ENCODE results near the gene RCOR3.

Gene RCOR3

GRCh38 chr1:211267204-211267857, 8.2 kb downstream of the RCOR3 start:
- no peak for DNase-seq (ENCODE audit: low spot score)
- in situ Hi-C loops (cut with MboI; ENCODE audit: low pct_unique_long_range_greater_than_20kb, low sequenced_read_pairs, unreplicated experiment): no loop called here
- TF ChIP-seq, protein P1, sequence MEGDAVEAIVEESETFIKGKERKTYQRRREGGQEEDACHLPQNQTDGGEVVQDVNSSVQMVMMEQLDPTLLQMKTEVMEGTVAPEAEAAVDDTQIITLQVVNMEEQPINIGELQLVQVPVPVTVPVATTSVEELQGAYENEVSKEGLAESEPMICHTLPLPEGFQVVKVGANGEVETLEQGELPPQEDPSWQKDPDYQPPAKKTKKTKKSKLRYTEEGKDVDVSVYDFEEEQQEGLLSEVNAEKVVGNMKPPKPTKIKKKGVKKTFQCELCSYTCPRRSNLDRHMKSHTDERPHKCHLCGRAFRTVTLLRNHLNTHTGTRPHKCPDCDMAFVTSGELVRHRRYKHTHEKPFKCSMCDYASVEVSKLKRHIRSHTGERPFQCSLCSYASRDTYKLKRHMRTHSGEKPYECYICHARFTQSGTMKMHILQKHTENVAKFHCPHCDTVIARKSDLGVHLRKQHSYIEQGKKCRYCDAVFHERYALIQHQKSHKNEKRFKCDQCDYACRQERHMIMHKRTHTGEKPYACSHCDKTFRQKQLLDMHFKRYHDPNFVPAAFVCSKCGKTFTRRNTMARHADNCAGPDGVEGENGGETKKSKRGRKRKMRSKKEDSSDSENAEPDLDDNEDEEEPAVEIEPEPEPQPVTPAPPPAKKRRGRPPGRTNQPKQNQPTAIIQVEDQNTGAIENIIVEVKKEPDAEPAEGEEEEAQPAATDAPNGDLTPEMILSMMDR (IDR thresholded peaks at IDR 0.05; ENCODE audit: extremely low read depth, insufficient read depth, missing control alignments): no peak

DNA sequence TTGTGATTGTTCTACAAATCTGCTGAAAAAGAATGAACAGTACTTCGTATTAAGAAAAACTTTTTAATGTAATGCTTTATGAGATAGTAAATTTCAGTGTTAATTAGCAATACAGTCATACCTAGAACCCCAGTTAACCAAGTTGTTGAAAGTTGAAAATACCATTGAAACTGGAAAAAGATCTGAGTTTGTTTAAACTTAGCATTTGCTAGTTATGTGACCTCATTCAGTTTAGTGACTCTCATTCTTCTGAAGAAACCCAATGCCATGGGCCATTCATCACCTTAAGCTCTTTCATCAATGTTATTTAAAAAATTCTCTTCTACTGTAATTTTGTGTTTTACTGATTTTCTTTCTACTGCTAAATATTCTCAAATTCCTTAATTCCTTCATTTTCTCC, 20.2 kb downstream of the RCOR3 start:
- TF ChIP-seq, protein P1 (IDR thresholded peaks at IDR 0.05; ENCODE audit: extremely low read depth, insufficient read depth, missing control alignments): no peak
- in situ Hi-C loops (cut with MboI; ENCODE audit: low pct_unique_long_range_greater_than_20kb, low sequenced_read_pairs, unreplicated experiment): no loop called here
- no peak for DNase-seq (ENCODE audit: low spot score)

DNA sequence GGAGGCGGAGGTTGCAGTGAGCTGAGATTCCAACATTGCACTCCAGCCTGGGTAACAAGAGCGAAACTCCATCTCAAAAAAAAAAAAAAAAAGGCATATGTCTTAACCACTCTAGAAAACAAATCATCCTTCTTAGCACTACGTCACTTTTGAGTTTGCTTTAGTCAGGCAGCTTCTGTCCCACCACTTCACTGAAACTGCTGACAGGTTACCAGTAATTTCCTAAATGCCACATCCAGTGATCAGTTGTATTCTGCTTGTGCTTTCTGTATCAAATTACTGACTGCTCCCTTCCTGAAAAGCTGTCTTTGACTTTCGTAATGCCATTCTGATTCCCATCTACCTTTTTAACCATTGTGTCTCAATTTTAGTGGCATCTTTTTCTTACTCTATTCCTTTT, 21.7 kb downstream of the RCOR3 start:
- DNase-seq (ENCODE audit: low spot score): no peak
- in situ Hi-C loops (cut with MboI; ENCODE audit: low pct_unique_long_range_greater_than_20kb, low sequenced_read_pairs, unreplicated experiment): no loop called here
- TF ChIP-seq, protein P1 (IDR thresholded peaks at IDR 0.05; ENCODE audit: extremely low read depth, insufficient read depth, missing control alignments): no peak

DNA sequence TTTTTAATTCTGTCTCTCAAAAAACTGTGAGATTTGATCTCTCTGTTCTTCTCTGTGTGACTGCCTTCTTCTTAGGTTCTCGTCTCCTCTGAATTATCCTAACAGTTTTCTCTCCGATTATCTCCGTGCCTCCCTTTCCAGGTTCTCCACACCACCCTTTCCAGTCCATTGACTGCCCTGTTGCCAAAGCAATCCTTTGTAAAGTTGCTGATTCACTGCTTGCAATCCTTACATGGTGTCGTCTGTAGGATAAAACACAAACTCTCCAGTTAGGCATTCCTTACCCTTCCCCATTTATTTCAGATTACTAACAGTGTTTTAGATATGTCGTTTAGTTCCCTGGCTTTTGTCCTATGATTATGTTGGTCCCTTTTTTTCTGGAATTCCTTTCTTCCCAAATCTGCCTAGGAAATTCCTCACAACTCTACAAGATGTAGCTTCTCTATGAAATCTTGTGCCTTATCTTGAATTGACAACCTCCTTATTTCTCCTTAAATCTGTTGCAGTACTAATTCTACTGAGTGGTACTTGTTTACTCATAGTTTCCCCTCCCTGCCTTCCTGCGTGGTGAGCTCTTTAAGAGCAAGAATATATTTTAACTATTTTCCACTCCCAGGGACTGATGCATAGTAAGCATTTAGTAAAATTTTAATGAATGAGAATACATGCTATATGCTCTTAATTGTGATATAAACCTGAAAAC, 22.3 kb downstream of the RCOR3 start:
- TF ChIP-seq, protein P1 (IDR thresholded peaks at IDR 0.05; ENCODE audit: extremely low read depth, insufficient read depth, missing control alignments): no peak
- in situ Hi-C loops (cut with MboI; ENCODE audit: low pct_unique_long_range_greater_than_20kb, low sequenced_read_pairs, unreplicated experiment): no loop called here
- DNase-seq (ENCODE audit: low spot score): no peak

DNA sequence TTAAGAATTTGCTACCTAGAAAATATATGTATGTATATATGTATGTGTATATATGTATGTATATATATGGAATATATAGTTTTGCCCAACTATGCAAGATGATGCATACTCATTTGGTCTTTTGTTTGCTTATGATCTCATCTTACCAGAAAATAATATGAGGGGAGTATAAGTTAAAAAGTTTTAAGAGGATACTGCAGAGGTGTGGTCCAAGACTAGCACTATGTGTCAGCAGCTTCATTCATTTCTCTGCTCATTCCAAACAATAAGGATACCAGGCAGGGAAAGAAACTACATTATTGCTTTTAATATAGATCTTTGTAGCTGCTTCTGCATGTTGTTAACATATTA, 22.8 kb downstream of the RCOR3 start:
- in situ Hi-C loops (cut with MboI; ENCODE audit: low pct_unique_long_range_greater_than_20kb, low sequenced_read_pairs, unreplicated experiment): no loop called here
- TF ChIP-seq, protein P1 (IDR thresholded peaks at IDR 0.05; ENCODE audit: extremely low read depth, insufficient read depth, missing control alignments): no peak
- no peak for DNase-seq (ENCODE audit: low spot score)

DNA sequence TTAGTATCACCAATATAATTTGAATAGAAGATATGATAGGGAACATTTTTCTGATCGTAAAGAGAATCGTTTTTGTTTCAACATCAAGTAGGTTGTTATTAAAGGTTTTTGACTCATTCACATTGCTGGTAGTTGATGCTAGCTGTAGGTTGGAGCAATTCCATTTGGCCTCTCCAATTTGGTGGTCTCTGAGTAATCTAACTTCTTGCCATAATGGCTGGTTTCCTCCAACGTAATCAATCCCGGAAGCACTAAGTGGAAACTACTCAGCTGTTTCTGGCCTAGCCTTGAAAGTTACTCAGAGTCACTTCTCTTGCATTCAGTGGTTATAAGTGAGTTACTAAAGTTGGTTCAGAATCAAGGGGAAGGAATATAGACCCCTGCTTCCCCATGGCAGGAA, 26.0 kb downstream of the RCOR3 start:
- TF ChIP-seq, protein P1 (IDR thresholded peaks at IDR 0.05; ENCODE audit: extremely low read depth, insufficient read depth, missing control alignments): no peak
- no peak for DNase-seq (ENCODE audit: low spot score)
- in situ Hi-C loops (cut with MboI; ENCODE audit: low pct_unique_long_range_greater_than_20kb, low sequenced_read_pairs, unreplicated experiment): no loop called here
